ENCODE data around the gene BNC2.

The BNC2 gene

DNA sequence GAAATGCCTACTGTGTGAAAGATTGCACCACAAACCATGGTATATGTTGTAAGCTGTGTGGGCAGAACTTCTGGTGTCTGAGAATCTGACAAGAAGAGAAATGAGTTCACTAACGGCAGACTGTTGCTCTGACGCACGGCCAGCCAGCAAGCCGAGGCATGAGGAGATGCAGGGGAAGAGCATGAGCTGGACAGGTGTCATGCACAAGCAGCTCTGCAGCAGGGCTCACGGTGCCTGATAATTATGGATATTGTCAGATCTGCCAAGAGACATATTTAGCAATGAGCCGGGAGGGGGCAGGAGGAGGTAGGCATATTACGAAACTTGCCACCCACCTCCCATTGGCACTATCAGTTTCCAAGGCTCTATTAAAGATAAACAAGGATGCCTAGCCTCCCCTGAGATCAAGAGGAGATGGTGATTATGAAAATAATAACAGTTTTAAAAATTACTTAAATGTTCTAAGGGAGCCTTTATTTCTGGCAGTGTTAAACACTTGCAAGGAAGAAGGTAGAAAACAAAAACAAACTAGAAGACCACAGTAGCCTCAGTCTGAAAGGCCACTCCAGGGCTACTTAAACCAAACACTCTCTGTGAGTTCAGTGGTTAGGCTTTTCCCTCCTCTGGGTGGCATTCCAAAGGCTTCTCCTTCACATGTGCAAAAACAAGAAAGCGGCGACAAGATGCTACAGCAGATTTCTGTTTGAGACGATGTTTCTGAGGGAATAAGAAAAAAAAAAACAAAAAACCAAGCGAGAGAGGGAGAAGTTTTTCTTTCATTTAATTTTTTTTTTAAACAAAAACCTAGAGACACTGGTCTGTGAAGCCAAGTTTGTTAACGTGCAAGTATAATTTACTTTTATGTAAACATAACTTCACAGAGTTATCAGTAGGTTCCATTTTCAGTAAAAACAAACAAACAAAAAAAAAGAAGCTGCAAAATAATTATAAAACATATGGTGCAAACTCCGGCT lies 339.5 kb downstream of the BNC2 start:
- DNase-seq, result peak; percentile 22

DNA sequence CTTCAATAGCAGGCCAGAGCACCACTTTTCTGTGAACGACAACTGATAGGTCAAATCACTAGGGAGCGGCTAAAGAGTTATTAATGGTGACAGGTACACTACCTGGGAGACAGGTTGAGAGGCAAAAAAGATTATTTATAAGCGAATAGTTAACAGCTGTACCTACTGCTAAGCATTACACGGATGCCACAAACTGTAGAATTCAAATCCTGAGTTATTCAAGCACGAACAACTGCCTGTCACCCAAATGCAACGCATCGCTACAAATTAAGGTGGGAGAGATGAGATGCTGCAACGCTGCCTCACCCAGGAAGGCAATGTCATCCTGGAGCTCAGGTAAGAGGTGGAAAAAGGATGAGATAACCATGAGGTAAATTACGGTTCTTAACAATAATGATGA lies 342.9 kb downstream of the BNC2 start:
- no peak for DNase-seq

DNA sequence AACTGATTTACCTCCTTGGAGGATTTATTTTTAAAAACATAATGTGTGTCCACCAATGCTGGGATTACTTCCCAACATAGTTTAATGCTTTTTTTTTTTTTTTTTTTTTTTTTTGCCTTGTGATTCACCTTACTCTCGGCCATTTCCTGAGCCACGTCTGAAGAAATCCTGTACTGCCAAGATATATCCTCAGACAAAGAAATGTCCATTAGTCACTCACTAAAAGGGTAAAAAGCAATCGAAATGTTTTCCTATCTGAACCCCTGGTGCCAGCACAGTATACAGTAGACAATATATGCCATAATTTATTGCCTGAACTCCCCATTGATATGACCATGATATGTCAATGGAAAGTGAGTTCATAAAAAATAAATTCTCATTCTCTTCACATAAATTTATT lies 344.1 kb downstream of the BNC2 start:
- DNase-seq, result no peak

DNA sequence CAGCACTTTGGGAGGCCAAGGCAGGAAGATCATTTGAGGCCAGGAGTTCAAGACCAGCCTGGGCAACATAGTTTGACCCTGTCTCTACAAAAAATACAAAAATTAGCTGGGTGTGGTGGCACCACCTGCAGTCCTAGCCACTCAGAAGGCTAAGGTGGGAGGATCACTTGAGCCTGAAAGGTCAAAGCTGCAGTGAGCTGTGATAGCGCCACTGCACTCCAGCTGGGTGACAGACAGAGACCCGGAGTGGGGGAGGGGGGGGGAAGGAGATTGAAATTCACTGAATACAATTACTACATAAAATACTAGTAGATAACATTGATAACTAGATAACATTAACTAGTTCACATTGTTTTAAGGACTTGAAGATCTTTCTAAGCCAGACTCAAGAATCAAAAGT lies 345.6 kb downstream of the BNC2 start:
- no peak for DNase-seq

DNA sequence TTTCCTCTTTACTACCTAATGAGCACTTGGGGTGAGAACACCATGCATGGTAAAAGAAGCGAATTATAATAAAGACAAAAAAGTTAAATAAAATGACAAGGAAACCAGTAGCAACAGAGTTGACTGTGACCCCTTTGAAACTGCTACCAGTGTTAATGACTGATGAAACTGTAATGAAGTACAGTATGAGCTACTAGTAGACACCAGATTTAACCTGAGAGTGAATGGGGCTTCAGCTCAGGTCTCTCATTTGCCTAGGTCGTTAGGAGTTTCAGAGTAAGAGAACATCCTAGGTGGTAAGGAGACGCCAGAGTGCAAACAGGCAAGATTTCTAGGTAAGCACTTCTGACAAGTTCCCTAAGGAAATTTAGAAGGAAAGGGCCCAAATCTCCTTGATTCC lies 346.4 kb downstream of the BNC2 start:
- DNase-seq, result no peak

DNA sequence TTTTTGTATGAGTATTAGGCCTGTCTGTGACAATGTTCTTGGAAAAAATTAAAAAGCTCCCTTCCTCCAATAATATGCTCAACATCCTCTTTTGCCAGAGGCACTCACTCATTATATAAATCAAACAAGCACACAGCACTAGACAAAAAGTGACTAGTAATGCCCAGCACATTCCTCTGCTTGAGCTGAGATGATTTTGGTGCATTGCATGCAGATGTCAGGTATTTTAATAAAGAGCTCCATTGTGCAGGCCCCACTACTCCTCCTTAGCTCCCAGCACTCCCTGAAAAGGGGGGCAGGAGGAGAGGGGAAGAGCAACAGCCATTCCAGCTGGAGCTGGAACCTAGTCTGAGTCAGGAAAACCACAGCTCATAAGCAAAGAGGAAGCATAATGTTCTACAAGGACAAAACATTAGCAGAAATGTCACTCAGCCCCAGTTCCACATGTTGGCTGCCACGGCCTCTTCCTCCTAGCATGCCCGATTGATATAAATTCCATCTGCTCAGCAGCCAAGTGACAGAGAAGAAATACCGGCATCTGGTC lies 348.5 kb downstream of the BNC2 start:
- DNase-seq, result no peak

DNA sequence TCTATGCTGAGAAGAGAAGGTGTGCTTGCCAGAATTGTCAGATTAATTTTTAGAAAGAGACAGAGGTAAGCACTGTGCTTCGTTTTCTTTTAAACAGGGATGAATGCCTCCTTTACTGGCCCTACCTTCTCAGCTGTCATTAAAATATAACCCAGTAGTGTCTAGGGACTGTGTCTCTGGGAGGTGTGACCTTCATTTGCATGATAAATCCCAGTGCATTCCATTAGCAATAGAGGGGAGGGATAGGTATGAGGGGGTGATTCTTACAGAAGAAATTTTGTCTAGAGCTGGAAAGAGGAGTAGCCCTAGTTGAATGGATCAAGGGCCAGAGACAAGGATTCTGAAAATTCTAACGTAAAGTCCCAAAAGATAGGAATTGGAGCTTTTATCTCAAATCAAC lies 351.5 kb downstream of the BNC2 start:
- no peak for DNase-seq

DNA sequence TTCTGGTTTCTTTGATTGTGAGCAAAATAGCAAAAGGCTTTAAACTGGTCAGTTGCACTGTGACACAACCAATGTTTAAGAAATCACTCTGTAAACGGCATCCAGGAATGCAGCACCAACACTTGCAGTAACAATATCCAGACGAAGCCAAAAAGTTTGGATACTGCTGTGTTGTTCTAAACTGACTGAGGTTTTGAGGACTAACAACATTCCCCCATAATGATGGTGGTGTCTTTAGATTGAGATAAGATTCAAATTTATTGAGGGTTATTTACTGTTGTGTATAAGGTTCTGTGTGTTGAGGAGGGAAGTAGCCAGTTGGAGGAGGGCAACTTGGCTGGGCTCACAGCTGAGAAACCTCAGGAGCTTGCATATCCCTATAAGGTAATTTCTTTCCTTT lies 353.6 kb downstream of the BNC2 start:
- DNase-seq, result no peak

DNA sequence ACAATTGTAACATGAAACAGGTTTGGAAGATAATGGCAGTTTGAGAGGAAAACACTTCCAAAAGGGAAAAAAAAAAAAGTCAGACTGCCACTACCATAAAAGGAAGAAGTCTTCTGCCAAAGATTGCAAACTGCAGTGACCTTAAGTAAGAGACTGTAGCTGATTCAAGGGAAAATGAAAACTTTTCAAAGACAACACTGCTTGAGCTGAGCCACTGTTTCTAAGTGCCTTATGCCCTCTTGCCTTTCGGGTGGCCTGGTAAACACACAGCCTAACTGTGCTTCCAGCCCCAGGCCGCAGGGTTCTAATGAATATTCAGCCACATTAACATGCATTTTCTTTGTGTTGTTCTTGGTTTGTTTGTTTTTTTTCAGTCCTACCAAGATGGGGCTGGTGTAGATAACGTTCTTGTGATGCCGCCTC lies 354.6 kb downstream of the BNC2 start:
- no peak for DNase-seq

DNA sequence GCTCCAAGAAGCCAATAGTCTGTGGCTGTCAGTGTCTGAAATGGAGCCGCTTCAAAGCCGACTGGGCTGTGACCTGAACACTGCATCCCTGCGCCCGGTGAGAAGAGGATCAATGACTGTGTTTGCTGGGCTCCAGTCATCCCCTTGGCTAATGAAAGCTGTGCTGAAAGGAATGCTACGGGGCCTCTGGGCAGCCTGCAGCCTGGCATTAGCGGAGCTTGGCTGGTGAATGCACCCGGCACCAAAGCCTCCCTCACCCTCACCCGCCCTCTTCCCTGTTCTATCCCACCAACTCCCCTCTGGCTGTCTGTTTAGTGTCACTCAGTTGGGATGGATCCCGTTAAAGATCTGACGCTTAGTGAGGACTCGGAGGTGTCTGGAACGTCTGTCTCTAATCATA lies 355.3 kb downstream of the BNC2 start:
- DNase-seq, result no peak

DNA sequence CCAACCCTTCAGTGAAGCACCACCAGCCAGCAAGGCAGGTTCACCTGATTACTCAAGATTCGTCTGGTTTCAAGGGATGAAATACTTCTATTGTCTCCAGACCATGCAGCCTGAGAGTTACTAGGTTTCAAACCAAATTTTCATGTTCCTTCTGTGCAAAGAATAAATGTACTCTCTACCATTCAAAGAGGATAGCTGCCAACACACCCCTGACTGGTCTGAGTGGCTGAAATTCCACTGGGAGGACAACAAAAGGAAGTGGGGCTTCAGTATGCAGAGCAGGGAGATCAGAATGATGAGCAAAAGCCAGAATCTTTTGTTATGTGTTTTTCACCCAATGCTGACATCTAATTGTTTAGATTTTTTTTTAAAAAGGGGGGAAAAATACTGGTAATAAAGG lies 356.3 kb downstream of the BNC2 start:
- DNase-seq, result no peak

DNA sequence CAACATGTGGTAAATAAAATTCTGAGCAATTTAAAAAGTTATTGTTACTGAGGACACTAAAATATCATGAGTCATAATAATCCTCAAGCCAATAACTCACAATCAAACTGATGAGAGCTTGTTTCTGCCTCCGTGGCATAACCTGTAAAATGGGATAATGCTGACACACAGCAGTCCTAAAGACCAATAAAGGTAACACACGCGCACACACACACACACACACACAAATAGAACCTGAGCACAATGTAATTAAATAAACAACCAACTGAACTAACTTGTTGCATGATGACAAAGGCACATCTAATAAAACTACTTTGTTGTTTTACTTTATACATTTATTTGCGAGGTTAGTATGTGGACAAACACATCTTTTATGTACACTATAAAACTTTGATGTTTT lies 358.2 kb downstream of the BNC2 start:
- no peak for DNase-seq

DNA sequence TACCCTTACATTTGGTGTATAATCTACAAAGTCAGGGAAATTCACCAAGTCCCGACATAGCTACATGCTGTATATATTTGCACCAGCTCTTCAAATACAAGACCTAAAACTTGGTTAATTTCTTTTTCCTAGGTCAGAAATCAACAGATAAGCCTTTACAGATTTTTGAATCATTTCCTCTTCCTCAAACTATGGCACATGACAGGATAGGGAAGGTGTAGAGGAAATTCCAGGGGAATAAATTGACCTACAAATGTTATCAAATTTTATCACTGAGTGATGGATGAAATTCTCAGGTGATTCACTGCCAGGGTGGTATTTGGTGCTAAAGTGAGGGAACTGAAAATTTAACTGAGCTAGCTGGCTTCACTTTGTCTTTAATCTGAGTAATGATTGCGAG lies 360.0 kb downstream of the BNC2 start:
- DNase-seq, result no peak

DNA sequence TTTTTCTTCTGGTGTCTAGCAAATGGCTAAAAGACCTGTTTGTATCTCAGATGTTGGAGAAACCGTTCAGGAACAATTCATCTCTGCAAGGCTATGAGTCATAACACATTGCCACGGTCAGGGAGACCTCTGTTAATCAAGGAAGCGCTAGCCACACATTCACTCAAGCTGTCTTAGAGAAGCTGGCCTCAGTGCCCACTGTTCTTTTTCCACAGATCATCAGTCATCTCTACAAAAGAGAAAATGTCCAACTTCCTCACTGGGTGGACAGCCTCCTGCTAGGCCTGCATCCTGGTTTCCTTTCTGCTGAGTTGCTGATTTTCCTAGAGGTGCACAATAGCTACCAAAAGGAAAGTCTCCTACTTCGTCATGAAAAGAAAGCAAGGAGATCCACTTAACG lies 360.5 kb downstream of the BNC2 start:
- no peak for DNase-seq

DNA sequence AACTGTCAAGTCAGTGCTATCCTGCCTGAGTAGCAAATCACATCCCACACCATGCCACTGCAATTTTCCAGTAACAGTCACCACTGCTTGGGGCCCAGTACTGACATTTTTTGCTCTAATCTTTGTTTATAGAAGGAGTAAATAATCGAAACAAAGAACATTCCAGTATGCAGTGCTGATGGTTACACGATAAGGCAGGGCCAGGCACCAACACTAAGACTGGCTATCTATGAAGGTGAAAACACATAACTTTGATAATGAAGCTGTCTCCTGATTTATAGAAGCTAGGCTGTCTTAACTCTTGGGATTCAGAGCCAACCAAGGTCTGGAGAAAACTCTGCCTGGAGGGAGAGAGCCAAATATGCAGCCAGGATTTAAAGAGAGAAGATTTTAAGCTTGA lies 365.3 kb downstream of the BNC2 start:
- DNase-seq, result no peak

DNA sequence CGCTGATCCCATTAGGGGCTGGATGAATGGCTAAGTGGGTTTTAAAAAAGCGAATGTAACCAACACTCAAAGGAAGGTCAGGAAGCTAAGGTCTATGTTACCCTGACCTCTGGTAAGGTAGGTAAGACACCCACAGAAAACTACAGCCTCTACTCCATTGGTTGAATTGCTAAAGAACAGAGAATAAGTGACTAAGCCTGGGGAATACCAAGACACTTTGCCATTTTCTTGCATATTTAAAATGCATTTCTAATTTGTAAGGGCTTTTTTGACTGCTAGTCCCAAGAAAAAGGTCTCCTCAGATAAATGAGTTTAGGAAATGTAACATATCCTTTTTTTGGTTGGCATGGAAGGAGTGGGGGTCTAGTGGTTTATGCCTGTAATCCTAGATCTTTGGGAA lies 368.7 kb downstream of the BNC2 start:
- DNase-seq, result no peak

DNA sequence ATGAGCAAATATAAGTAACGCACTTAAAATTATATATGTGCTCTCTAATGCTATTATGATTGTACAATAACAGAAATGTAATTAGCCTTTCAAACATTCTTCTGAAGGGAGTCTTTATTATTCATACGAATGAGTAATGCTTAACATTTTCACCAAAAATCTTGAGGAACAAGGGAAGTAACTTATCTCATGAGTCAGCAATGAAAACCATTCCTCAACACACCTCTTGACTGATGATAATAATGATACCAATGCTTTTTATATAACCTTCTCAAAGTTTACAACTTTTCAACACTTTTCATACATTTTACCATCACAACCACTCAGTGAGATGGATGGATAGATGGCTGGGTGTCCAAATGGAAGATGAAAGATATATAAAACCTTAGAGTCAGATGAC lies 369.3 kb downstream of the BNC2 start:
- no peak for DNase-seq

DNA sequence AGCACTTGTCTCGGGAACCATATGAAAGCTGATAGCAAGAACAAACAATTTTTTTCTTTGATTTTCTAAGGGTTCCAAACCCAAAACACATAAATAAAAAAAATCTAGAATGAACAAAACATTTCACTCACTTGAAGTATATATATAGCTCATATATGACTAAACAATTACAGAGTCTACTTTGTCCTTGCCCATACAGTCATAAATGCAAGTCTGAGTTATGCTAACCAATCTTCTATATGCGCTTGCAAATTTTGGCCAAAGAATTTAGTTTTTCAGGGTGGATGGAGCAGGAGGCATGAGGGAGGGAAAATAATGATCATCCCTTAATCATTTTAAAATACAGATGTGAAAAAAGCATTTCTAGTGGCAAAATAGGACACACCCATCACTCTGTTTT lies 370.1 kb downstream of the BNC2 start:
- no peak for DNase-seq

DNA sequence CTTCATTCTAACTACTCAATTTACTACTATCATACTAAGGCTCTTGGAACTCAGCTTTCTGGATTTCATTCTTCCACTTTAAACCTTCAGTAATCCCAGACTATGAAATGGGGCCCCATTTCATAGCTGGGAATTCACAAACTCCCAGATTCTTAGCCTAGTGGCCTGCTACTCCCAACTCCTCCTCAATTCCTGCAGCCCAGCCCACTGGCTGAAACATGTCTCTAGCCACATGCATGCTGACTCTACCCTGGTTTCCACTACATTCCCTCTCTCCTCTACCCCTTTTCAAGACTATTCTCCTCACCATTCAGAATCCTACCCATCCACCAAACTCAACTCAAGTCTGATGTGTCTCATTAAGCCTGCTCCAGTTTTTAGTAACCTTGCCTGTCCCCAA lies 370.6 kb downstream of the BNC2 start:
- no peak for DNase-seq

DNA sequence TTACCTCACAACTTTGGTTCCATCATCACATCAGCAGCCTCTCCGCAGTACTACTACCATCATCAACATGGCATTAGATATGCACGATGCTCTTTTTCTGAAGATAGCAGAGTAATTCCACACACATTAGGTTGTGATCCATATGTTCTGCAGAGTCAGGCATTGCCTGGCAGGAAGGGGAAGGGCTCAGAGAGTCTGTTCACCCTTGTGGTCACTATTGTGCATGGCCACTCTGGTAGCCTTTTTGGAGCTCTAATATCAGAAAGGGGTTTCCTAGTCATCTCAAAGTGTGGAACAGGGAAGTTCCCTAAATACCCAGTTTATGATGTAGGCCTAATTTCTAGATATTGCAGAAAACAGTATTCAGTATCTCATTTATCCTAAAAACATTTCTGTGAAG lies 373.6 kb downstream of the BNC2 start:
- no peak for DNase-seq

DNA sequence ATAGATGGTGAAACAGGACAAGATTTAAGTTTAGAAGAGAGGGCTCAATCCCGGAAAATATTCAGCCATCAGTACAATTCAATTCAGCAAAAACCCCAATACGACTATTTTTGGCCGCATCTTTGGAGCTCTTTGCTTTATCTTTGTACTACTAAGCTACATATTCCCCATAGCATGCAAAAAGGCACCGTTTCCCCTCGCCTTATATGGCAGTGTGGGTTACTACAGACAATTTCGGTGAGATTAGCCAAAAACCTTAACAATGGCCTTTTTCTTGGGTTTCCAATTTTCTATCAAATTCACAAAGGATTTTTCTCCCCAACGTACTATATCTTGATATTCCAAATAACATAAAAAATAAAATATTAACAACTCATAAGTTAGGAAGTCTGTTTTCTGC lies 382.6 kb downstream of the BNC2 start:
- no peak for DNase-seq

DNA sequence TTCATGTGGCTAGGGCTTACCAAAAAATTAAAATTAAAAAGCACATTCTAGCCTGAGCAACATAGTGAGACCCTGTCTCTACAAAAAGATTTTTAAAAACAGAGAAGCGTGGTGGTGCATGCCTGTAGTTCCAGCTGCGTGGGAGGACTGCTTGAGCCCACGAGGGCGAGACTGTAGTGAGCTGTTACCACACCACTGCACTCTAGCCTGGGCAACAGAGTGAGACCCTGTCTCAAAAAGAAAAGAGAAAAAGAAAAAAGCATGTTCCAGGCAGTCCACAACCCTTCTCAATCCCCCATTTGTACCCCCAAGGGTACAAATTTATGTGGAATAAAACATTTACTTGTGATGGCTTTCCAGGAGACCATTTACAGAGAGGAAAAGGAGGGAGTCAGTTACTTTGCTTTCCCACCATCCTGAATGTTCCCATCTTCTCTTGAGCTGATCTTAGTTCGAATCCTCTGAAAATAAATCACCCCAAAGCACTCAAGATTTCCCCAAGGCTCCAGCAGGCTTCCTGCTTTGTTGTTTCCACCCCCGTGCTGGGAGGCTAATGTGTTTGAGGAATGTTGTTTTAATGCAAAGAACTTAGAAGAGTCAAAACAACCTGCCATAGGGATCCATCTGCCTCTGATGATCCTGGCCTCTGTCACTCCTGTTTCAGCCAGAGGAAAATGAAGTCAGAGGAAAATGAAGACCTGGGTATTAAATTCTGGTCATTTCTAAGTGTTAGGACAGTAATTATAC lies 384.7 kb downstream of the BNC2 start:
- no peak for DNase-seq

DNA sequence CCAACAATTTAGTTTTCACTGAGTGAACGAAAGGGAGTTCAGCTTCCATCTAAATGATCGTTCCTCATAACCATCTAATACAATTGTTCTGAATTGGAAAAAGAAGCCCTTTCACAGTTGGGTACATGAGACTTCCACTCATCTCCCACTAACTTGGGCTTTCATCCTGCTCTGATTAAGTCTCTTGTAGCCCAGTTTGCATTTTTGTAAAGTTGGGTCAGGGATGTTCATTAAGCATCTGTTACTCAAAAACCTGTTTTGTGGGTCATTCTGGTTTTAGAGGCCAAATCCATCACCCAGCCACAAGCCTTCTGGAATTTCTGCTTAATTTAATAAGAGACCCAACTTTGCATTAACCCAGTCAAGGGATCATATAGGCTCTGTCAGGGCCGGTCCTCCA lies 385.3 kb downstream of the BNC2 start:
- DNase-seq, result no peak

DNA sequence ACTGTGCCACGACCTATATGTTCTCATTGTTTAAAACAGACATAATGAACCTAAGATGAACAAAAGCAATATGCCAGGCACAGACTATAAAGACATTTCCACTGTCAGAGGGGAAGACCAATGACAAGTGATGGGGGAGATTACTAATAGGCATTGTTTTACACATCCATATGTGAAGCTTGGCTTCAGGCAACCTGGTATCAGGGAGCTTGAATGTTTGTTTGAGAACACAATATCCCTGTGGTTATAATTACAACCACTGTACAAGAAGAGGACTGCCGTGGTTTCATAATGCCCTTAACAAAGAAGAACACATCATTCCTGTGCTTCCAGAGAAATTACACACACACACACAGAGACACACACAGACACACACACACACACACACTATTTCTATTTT lies 385.7 kb downstream of the BNC2 start:
- no peak for DNase-seq
